GM18520 (cell line): ENCODE data around the gene PMPCA.

Experiments used
- ATAC-seq: cut with Tn5 transposase; IDR thresholded peaks from one replicate; pipeline ENCODE4 v1.9.1; 2021; ENCODE audit not compliant: unreplicated experiment

The PMPCA gene

GRCh38 chr9:136373300-136374182 lies 36.9 kb upstream of the PMPCA start, which contains the start of gene CARD9:
Gene CARD9 (minus strand): TSS chr9:136373669. CDS start chr9:136372078, 1,591 bp downstream.
- ATAC-seq: no peak

DNA sequence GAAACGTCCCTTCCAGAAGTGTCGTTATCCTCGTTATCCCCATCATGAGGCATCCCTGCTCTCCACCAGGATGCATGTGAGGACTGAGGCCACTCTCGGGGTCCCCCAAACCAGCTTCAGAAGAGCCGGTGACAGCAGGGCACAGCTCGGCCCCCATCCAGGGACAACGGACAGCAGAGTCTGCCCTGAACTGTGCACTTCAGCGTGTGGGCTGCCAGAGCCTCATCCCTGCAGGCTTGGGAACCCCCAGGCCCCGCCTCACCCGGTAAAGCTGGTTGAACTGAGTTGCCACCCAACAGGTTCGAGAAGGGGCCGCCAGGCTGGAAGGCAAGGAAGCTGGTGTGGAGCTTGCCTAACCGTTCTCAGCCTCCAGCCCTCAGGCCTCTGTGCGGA lies 36.3 kb upstream of the PMPCA start:
- ATAC-seq: no peak

DNA sequence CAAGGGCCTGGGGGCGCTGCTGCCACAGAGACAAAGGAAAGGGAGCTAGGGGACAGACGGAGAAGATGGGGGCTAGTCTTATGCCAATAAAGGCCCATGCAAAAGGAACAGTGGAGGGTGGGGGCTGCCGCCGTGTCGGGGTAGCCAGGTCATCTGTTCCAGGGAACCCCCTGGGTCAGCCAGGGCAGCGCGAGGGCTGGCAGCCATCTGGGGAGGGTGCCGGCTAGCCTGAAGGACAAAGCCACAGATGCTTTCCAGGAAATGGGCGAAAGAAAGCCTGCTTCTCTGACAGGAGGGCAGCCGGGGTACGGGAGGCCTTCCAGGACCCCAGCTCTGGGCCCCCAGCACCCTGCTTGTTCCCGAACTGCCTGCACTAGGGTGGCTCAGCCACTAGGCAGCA lies 35.4 kb upstream of the PMPCA start:
- ATAC-seq: no peak

DNA sequence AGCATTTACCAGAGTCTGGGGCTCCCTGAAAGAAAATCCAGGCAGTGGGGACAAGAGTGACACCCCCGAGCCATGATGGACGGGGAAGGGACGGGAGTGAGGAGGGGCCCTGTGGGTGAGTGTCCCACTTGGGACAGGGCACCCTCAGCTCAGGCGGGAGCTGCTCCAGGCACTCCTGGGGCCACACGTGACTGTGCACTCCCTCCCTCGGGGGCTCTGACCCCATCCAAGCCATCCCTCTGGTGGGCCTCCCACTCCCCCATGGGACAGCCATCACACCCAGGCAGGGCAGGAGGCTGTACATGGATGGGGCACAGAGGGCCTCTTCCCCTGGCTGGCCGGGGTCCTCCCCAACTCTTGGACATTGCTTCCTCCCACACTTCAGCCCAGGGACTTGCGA lies 34.0 kb upstream of the PMPCA start:
- ATAC-seq: no peak

DNA sequence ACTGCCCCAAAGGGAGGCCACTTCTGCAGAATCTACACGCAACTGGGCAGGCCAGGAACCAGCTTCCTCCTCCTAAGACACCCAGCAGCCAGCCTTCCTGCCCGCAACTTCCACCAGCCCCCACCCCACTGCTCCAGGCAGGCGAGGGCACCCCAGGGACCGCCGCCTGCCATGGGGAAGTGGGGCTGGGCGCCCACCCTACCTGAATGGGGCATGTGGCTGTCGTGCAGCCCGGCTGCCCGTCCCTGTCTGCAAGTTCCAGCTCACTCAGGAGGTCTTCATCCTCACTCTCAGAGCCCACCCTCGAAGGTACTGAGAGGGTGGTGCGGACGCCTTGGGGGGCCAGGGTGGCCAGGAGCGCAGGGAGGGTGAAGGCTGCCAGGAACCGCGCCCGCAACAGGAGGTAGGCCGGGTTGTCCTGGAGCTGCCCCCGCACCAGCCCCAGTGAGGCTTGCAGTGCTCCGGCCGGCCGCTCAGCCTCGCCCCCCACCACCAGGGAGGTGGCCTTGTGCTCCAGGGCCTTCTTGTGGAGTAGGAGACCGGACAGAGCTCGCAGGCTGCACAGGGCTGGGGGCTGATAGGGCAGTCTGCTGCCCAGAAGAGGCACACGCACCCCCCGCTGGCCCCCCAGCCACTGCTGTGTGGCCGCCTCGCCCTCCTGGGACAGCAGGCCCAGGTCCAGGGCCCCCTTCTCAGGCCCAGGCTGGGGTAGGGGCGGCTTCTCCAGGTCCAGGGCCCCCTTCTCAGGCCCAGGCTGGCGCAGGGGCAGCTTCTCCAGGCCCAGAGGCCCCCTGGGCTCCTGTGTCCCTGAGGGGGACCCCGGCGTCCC lies 32.9 kb upstream of the PMPCA start:
- ATAC-seq: no peak

DNA sequence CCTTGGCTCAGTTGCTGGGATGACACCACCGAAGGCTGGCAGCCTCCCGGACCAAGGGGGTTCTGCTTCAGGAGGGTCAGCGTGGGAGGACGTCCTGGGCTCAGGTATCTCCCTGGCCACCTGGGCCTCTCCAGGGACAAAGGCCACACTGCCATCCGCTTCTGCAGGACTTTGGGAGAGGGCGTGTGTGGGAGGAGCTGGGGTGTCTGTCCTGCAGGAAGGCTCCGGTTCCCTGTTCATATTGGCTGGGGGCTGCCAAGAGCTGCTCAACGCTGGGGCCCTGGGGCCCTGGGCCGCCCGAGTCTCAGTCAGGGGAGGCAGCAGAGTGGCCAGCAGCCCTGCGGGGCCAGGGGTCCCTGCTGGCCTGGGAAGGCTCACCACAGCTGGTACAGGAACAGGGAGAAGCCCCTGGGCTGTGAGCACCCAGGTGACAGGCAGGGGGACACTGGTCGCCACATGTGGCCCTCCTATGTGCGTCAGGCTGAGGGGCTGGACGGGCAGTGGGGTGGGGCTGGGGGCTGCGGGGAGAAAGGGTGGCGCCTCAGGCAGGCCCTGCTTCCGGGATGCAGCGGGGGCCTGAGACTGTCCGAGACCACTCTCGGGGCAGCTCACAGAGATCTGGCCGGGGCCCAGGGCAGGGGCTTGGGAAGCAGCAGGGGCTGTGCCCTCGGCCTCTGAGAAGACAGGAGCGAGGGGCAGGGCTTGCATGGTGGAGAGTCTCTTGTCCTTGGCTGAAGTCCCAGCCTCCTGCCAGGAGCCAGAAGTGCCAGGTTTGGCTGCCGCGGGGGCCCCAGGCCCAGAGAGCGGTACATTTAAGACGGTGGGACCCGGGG lies 32.1 kb upstream of the PMPCA start:
- ATAC-seq: no peak

DNA sequence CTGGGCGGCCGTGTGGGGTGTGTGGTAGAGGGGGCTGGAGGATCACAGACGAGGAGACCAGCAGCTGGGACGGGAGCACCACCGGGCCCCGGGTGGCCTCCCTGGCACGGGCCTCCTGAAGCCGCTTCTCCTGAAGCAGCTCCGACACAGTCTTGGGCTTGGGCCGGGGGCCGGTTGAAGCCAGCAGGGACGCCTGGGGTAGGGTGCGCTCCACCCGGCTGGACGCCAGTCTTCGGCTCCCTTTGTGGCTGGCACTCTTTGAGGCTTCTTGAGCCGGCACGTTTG lies 31.5 kb upstream of the PMPCA start:
- ATAC-seq: no peak

DNA sequence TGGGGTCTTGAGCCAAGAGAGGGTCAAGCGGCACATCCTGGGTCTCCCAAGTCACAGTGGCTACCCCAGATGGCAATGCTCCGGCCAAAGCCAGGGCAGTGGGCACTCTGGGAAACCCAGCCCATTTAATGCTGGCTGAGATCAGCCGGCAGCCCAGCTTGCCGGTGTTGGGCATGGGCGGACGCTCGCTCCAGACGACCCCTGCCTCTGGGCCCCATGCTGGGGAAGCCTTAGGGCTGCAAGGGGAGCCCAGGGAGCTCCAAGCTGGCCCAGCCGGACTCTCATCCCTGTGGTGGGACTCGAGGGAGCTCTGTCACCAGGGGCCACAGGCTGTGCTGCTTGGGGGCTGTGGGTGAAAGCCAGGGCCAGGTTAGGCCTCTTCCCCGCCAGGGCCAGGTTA lies 31.1 kb upstream of the PMPCA start:
- ATAC-seq: no peak

GRCh38 chr9:136379891-136380290 lies 30.6 kb upstream of the PMPCA start:
- no peak for ATAC-seq

DNA sequence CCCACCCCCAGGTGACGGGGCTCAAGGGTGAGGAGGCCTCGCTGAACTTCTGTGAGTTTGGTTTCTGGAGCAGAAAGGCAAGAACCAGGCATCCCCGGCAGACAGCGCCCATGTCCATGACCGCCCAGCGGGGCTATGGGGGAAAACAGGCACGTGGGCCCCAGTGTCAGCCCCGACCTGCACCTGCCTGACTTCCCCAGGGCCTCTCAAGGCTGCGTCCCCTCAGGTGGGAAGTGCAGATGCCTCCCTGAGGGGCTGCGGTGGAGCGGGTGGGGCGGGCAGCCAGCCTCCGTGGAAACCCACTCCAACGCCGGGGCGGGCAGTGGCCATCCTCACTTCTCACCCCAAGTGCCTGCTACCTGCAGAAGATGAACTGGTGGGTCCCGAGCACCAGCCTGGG lies 30.1 kb upstream of the PMPCA start:
- no peak for ATAC-seq

- ATAC-seq: no peak
Measured at GRCh38 chr9:136381311-136381710, 29.1 kb upstream of the PMPCA start.

DNA sequence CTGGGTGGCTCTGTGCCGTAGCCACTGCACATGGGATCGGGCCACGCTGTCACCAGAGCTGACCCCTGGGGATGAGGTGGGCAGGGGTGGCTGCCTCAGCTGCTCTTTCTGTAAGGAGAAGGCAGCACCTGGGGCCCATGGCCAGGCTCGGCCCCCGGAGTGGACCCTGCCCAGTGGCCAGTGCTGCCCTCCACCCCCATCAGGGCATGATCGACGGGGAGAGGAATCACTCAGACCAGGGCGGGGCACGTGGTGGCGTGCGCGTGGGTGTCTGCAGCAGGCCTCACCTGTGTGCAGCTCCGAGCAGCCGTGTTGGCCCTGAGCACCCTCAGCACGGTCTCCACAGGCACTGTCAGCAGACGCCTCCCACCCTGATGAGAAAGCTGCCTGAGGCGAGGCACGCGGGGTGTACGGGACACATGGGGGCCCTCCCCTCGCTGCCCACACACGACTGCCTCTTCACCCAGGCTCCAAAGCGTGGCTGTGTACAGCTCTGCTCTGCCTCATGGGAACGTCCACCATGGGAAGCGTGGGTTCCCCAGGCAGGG lies 28.4 kb upstream of the PMPCA start:
- no peak for ATAC-seq

DNA sequence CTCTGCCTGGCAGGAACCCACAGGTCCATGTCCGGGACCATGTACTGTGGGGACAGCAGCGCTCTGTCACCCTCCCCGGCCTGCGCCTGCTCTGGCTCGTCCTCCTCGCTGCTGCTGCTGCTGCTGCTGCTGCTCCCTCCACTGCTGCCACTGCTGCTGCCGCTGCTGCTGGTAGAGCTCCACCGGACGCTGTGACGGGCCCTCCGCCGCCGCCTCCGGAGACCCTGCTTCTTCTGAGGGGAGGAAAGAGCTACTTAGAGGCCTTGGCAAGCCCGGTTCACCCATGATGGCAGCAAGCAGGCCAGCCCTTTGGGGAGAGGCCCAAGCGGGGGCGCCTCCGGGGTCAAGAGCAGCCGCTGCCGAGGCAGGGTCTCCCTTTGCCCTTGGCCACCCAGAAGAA lies 27.0 kb upstream of the PMPCA start:
- ATAC-seq: no peak

GRCh38 chr9:136385015-136385414 lies 25.4 kb upstream of the PMPCA start:
- no peak for ATAC-seq

DNA sequence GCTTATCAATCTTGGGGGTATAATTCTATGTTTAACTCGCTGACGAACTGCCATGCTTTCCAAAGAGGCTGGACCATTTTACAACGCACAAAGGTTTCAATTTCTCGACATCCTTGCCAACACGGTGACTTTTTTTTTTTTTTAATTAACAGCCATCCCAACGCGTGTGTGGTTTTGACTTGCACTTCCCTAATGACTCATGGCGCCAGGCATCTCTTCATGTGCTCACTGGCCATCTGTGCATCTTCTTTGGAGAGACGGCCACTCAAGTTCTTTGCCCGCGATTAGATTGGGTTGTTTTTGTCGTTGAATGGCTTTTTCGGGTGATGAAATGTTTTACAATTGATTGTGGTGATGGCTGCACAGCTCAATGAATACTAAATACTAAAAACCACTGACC lies 24.4 kb upstream of the PMPCA start:
- ATAC-seq: no peak

- ATAC-seq: no peak
Measured at GRCh38 chr9:136387217-136387616, 23.2 kb upstream of the PMPCA start.

DNA sequence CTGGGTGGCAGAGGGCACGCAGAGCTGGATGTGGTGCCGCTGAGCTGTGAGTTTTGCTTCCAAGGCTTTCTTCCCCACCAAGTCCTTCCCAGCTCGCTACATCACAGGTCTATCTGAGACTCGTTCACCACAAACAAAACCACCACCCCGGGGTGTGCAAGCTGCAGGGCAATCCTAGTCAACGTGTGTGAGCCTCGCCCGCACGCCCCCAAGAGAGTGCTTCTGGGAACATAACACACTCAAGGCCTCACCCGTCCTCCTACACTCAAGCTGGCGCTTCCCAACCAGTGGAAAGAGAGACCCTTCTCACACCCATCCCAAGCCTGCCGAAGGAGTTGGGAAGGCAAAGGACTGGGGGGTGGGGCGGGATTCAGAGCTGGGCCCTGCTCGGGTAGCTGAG lies 21.1 kb upstream of the PMPCA start:
- no peak for ATAC-seq

GRCh38 chr9:136391737-136392537 lies 18.5 kb upstream of the PMPCA start:
- no peak for ATAC-seq

GRCh38 chr9:136392538-136393449 lies 17.7 kb upstream of the PMPCA start:
- no peak for ATAC-seq
